Measurements from ENCODE around the gene PHF23. TPM values are rescaled to one million over a fixed set of nuclear protein-coding genes. Genes with fewer than 3 reads are reported as not detected.

The PHF23 gene
- total RNA-seq, 1 experiment from 2014 or later: 45.8 TPM

DNA sequence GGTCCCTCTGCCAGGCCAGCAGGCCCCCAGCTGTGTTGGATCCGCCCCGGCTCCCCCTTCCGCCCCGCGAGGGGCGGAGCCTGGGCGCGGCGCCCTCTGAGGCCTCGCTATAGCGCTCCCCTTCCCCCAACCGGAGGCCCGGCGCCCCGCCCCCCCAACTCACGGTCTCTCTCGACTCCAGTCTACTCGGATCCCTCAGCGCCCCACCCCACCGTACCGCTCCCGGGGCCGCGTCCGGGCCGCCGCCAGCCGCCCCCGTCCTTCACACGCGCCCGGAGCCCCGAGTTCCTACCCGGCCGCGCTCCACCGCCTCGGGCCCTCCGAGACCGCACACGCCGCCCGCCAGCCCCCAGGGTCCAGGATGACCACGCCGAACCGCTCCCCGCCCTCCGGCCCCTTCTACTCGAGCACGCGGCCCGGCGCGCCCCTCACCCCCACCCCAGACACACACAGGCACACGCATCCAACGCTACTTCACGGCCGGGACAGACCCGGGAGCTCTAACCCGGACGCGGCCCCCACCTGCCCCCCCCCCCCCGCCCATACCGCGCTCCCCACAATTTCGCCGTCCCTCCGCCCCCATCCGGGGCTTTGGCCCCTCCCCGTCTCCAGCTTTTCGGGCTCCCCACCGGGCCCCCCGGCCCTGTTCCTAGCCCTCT is 1.4 kb downstream of the PHF23 start:
- POLR2A ChIA-PET: interaction anchor here (0.5 to 1.8 kb wide), 4 partner anchors 17 to 166 kb away, joined by 3 to 8 read pairs (median 4); partner anchors contain the start of genes ACADVL, ACAP1, NEURL4 and TMEM256
- ATAC-seq: peak; percentile 9
- H3K36me3 Mint-ChIP-seq: peaks cover 29% of the 10 kb centered on the region
- H3K4me3 Mint-ChIP-seq: peak overlapping the region; percentile 95
- CTCF ChIA-PET: interaction anchor here (2.0 to 6.0 kb wide), 3 partner anchors 17 to 43 kb away, joined by 10 to 36 read pairs (median 13); partner anchors contain the start of genes ACADVL and DLG4
- H3K27ac Mint-ChIP-seq: peak overlapping the region; percentile 15; the same call in 1 of the 2 replicates
- peaks cover 41% of the 10 kb centered on the region for H3K4me1 Mint-ChIP-seq
- H3K27me3 Mint-ChIP-seq (ENCODE audit: low read depth): no peaks in the 10 kb centered on the region
- TF ChIP-seq KAT7 (CRISPR knock-in tag; IDR thresholded peaks at IDR 0.05; ENCODE audit: borderline replicate concordance) (0 out of 2 replicates have a peak, but pooled peaks have one; percentile 32), FOXK1 (CRISPR knock-in tag; IDR thresholded peaks at IDR 0.05) (no peak), SP1 (CRISPR knock-in tag; conservative IDR thresholded peaks at IDR 0.05) (peak; percentile 72), ZNF232 (CRISPR knock-in tag; IDR thresholded peaks at IDR 0.05) (0 out of 2 replicates have a peak, but pooled peaks have one; percentile 32), PRRX2 (CRISPR knock-in tag; IDR thresholded peaks at IDR 0.05) (no peak)
- TF ChIP-seq, protein P1, sequence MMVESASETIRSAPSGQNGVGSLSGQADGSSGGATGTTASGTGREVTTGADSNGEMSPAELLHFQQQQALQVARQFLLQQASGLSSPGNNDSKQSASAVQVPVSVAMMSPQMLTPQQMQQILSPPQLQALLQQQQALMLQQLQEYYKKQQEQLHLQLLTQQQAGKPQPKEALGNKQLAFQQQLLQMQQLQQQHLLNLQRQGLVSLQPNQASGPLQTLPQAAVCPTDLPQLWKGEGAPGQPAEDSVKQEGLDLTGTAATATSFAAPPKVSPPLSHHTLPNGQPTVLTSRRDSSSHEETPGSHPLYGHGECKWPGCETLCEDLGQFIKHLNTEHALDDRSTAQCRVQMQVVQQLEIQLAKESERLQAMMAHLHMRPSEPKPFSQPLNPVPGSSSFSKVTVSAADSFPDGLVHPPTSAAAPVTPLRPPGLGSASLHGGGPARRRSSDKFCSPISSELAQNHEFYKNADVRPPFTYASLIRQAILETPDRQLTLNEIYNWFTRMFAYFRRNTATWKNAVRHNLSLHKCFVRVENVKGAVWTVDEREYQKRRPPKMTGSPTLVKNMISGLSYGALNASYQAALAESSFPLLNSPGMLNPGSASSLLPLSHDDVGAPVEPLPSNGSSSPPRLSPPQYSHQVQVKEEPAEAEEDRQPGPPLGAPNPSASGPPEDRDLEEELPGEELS (CRISPR knock-in tag; IDR thresholded peaks at IDR 0.05): peak; percentile 59; the same call in 1 of the 2 replicates
- TF ChIP-seq, protein P2, sequence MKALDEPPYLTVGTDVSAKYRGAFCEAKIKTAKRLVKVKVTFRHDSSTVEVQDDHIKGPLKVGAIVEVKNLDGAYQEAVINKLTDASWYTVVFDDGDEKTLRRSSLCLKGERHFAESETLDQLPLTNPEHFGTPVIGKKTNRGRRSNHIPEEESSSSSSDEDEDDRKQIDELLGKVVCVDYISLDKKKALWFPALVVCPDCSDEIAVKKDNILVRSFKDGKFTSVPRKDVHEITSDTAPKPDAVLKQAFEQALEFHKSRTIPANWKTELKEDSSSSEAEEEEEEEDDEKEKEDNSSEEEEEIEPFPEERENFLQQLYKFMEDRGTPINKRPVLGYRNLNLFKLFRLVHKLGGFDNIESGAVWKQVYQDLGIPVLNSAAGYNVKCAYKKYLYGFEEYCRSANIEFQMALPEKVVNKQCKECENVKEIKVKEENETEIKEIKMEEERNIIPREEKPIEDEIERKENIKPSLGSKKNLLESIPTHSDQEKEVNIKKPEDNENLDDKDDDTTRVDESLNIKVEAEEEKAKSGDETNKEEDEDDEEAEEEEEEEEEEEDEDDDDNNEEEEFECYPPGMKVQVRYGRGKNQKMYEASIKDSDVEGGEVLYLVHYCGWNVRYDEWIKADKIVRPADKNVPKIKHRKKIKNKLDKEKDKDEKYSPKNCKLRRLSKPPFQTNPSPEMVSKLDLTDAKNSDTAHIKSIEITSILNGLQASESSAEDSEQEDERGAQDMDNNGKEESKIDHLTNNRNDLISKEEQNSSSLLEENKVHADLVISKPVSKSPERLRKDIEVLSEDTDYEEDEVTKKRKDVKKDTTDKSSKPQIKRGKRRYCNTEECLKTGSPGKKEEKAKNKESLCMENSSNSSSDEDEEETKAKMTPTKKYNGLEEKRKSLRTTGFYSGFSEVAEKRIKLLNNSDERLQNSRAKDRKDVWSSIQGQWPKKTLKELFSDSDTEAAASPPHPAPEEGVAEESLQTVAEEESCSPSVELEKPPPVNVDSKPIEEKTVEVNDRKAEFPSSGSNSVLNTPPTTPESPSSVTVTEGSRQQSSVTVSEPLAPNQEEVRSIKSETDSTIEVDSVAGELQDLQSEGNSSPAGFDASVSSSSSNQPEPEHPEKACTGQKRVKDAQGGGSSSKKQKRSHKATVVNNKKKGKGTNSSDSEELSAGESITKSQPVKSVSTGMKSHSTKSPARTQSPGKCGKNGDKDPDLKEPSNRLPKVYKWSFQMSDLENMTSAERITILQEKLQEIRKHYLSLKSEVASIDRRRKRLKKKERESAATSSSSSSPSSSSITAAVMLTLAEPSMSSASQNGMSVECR (CRISPR knock-in tag; IDR thresholded peaks at IDR 0.05; ENCODE audit: borderline replicate concordance): 0 out of 2 replicates have a peak, but pooled peaks have one; percentile 18
- peak; percentile 89 for DNase-seq (ENCODE audit: low spot score)
- H3K9me3 Mint-ChIP-seq: no peaks in the 10 kb centered on the region

DNA sequence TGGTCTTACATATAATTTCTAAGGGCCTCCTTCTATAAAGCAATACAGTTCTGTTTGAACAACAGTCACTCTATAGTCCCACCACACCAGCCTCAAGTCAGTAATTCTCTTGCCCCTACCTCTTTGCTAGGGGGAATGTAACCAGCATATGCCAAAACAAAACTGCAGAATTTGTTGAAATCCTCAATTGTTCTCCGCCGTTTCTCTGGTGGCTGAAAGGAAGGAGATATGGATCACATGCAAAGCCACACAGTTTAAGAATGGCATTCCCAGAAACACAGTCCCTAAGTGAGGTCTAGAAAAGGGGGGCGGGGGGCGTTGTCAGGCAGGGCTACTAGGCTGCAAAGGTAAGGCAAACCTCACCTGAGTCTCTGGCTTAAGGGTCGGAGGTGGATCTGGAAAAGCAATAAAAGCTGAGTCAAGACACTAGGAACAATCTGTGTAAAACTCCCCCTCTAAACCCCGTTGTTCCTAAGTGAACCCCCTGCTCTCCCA is 1.9 kb downstream of the PHF23 start:
- peak overlapping the region; percentile 15 for H3K27ac Mint-ChIP-seq
- peak overlapping the region; percentile 95 for H3K4me3 Mint-ChIP-seq
- TF ChIP-seq, protein P3, sequence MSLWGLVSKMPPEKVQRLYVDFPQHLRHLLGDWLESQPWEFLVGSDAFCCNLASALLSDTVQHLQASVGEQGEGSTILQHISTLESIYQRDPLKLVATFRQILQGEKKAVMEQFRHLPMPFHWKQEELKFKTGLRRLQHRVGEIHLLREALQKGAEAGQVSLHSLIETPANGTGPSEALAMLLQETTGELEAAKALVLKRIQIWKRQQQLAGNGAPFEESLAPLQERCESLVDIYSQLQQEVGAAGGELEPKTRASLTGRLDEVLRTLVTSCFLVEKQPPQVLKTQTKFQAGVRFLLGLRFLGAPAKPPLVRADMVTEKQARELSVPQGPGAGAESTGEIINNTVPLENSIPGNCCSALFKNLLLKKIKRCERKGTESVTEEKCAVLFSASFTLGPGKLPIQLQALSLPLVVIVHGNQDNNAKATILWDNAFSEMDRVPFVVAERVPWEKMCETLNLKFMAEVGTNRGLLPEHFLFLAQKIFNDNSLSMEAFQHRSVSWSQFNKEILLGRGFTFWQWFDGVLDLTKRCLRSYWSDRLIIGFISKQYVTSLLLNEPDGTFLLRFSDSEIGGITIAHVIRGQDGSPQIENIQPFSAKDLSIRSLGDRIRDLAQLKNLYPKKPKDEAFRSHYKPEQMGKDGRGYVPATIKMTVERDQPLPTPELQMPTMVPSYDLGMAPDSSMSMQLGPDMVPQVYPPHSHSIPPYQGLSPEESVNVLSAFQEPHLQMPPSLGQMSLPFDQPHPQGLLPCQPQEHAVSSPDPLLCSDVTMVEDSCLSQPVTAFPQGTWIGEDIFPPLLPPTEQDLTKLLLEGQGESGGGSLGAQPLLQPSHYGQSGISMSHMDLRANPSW (CRISPR knock-in tag; conservative IDR thresholded peaks at IDR 0.05; ENCODE audit: low read depth): no peak
- no peak for TF ChIP-seq CREM (CRISPR knock-in tag; IDR thresholded peaks at IDR 0.05)
- TF ChIP-seq, protein P4, sequence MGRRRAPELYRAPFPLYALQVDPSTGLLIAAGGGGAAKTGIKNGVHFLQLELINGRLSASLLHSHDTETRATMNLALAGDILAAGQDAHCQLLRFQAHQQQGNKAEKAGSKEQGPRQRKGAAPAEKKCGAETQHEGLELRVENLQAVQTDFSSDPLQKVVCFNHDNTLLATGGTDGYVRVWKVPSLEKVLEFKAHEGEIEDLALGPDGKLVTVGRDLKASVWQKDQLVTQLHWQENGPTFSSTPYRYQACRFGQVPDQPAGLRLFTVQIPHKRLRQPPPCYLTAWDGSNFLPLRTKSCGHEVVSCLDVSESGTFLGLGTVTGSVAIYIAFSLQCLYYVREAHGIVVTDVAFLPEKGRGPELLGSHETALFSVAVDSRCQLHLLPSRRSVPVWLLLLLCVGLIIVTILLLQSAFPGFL (CRISPR knock-in tag; IDR thresholded peaks at IDR 0.05; ENCODE audit: borderline replicate concordance): no peak
- no peak for TF ChIP-seq JUN (CRISPR knock-in tag; IDR thresholded peaks at IDR 0.05)
- no peak for TF ChIP-seq ZNF219 (CRISPR knock-in tag; IDR thresholded peaks at IDR 0.05; ENCODE audit: borderline replicate concordance)
- TF ChIP-seq, protein P5, sequence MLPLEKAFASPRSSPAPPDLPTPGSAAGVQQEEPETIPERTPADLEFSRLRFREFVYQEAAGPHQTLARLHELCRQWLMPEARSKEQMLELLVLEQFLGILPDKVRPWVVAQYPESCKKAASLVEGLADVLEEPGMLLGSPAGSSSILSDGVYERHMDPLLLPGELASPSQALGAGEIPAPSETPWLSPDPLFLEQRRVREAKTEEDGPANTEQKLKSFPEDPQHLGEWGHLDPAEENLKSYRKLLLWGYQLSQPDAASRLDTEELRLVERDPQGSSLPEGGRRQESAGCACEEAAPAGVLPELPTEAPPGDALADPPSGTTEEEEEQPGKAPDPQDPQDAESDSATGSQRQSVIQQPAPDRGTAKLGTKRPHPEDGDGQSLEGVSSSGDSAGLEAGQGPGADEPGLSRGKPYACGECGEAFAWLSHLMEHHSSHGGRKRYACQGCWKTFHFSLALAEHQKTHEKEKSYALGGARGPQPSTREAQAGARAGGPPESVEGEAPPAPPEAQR (CRISPR knock-in tag; IDR thresholded peaks at IDR 0.05): no peak
- TF ChIP-seq, protein P6, sequence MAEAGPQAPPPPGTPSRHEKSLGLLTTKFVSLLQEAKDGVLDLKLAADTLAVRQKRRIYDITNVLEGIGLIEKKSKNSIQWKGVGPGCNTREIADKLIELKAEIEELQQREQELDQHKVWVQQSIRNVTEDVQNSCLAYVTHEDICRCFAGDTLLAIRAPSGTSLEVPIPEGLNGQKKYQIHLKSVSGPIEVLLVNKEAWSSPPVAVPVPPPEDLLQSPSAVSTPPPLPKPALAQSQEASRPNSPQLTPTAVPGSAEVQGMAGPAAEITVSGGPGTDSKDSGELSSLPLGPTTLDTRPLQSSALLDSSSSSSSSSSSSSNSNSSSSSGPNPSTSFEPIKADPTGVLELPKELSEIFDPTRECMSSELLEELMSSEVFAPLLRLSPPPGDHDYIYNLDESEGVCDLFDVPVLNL (CRISPR knock-in tag; IDR thresholded peaks at IDR 0.05; ENCODE audit: borderline replicate concordance, low read depth): no peak
- TF ChIP-seq ZNF671 (CRISPR knock-in tag; IDR thresholded peaks at IDR 0.05): no peak
- ATAC-seq (no peak), DNase-seq (ENCODE audit: low spot score) (no peak)
- H3K27me3 Mint-ChIP-seq (ENCODE audit: low read depth): no peaks in the 10 kb centered on the region
- peaks cover 44% of the 10 kb centered on the region for H3K4me1 Mint-ChIP-seq
- CTCF ChIA-PET: interaction anchor here (2.0 to 6.0 kb wide), 3 partner anchors 17 to 43 kb away, joined by 10 to 36 read pairs (median 13); partner anchors contain the start of genes ACADVL and DLG4
- POLR2A ChIA-PET: interaction anchor here (0.5 to 0.6 kb wide), 2 partner anchors 99 to 167 kb away, joined by 3 to 4 read pairs; partner anchors contain the start of genes ACAP1 and TMEM256
- H3K9me3 Mint-ChIP-seq: no peaks in the 10 kb centered on the region
- peaks cover 29% of the 10 kb centered on the region for H3K36me3 Mint-ChIP-seq
